ENCODE data around the gene R3HDM2. TPM values are rescaled to one million over a fixed set of nuclear protein-coding genes. Genes with fewer than 3 reads are reported as not detected.
A peak's percentile ranks its signal among the peaks of the same experiment; 100 is the strongest.

R3HDM2 gene
- total RNA-seq, 1 donor from 2014 or later, result 20.3 TPM

DNA sequence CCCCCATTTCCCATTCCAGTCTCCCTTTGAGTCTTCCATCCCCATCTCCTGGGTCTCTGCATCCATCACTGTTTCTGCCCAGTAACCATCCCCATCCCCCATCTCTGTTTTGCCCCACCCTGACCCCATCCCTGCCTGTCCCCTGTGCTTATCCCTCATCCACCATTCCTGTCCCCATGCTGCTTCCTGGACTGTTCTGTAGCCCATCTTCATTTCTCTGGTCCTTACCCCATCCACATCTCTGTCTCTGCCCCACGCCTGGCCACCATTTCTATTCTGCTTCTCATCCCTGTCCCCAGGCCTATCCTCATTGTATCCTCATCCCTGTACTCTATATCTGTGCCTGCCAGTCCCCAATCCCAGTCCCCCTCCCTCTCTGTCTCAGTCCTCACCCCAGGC is 210.1 kb downstream of the R3HDM2 start:
- DNase-seq (ENCODE audit: low read depth), result no peak

DNA sequence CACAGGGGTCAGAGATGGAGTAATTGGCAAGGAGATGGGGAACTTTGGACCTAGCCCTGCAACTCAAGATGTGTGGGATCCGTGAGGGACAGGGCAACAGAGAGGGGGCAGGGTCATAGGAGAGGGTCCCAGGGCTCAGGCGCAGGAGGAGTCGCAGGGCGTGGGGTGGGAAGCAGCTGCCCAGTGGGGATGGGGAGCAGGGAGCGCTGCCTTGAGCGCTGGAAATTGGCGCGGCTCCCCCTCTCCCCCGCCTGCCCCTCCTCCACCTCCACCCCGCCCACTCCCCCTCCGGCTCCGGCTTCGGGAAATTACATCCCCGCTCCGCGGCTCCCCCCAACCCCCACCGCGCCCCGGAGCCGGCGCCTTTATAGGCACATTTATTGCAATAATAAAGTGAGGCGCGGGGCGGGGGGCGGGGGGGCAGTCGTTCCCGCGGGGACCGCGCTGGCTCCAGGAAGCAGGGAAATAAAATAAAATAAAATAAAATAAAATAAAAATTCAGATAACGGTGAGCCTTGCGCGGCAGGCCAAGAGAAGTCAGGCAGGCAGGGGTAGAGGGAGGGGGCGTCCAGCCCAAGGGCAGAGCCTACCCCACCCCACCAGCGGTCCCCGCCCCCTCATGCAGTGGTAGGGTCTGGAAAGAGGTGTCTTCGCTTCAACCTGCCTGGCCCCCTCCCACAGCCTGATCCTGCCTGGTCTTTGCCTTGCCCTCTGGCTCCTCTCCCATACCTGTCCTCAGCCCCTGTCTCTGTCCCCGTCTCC is 210.7 kb downstream of the R3HDM2 start:
- no peak for DNase-seq (ENCODE audit: low read depth)

GRCh38 chr12:57219205-57219992 is 211.4 kb downstream of the R3HDM2 start:
- no peak for DNase-seq (ENCODE audit: low read depth)

- DNase-seq (ENCODE audit: low read depth), result no peak
Measured at GRCh38 chr12:57218030-57218853, 212.6 kb downstream of the R3HDM2 start.

DNA sequence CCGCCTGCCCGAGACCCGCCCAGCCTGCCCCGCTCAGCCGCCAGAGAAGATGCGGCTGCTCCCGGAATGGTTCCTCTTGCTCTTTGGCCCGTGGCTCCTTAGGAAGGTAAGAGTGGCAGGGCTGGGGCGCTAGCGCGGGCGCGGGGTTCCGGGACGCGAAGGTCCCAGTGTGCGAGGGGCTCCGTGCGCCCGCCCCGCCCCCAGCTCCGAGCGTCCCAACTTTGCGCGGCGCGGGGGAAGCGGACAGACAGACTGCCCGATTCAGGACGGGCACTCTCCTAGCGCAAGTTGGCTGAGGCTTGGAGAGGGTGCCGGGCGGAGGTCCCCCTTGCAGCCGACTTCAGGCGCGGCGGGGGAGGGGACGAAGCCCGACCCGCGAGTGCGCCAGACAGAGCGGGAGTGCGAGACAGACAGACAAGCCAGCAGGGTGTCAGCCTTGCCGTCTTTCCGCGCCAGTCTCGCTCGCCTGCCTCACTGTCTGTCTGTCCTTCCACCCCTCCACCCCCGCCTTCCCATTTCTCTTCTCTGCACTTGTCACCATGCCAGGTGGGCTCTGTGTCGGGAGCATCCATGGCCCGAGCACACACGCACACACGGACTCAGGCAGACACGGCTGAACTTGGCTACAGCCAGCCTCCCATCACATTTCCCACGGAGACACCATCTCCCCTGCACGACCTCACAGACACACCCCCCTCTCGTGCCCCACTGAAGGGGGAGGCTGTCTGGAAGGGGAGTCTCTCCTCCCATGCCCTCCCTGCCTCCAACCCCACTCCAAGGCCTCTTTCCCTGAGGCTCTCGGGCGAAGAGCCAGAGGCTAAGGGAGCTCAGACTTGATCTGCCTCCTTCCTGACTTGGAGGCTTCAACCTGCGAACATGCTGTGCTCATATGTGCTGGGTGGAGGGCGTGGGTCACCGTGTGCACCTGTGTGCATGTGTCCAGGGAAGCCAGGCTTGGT is 213.6 kb downstream of the R3HDM2 start:
- peak; percentile 16 for DNase-seq (ENCODE audit: low read depth)

- peak; percentile 26 for DNase-seq (ENCODE audit: low read depth)
Measured at GRCh38 chr12:57216014-57216911, 214.6 kb downstream of the R3HDM2 start, which contains the start of gene NXPH4. Gene NXPH4 (plus strand): TSS chr12:57216794. CDS start chr12:57216970, 176 bp downstream.

- peak; percentile 78 for DNase-seq (ENCODE audit: low read depth)
Measured at GRCh38 chr12:57215668-57216013, 215.2 kb downstream of the R3HDM2 start.

- DNase-seq (ENCODE audit: low read depth), result no peak
Measured at GRCh38 chr12:57215065-57215464, 215.8 kb downstream of the R3HDM2 start.

GRCh38 chr12:57214398-57214781 is 216.5 kb downstream of the R3HDM2 start:
- peak; percentile 61 for DNase-seq (ENCODE audit: low read depth)

DNA sequence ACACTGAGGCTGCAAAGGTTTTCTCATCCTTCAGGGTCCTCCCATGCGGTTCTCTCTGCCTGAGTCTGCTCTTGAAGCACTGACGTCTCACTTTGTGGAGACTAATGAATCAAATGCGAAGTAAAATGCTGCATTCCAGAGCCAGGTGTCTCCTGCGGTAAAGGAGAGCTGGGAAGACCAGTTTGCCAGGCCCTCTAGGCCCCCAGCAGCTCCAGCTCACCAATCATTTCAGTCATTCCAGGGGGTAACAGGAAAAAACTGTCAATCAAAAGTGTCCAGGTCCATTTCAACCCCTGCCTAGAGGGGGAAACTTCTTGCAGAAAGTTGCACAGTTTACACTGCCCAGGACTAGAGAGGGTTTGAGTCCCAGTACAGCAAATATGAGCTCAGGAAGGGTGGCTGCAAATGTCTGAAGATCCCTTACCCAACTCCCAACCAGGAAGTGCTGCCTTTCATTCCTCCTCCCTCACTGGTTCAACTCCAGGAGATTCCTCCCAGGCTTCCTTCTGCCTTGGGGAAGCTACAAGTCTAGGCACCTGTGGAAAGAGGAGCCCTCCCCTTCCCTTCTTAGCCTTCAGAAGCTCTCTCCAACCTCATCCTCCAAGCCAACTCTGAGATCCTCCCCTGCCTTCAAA is 217.0 kb downstream of the R3HDM2 start:
- DNase-seq (ENCODE audit: low read depth), result no peak

DNA sequence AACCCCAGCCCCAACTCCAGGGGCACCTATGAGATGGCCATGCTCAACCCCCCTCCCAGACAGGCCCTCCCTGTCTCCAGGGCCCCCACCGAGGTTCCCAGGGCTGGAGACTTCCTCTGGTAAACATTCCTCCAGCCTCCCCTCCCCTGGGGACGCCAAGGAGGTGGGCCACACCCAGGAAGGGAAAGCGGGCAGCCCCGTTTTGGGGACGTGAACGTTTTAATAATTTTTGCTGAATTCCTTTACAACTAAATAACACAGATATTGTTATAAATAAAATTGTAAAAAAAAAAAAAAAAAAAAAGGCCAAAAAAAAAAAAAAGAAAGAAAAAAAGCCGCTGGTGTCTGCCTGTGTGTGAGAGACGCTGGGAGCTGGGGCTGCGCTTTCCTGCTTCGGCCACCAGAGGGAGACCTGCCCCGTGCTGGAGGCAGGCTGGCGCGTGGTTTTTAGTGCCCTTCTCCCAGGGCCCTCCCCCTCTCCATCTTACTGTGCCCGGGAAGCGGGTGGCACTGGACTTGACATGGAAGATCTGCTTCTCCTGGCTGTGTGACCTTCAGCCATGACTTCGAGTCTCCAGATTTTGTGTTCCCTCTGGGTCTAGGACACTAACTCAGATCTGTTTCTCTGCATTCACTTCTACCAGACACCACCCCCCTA is 217.7 kb downstream of the R3HDM2 start:
- peak; percentile 87 for DNase-seq (ENCODE audit: low read depth)

GRCh38 chr12:57212701-57213057 is 218.2 kb downstream of the R3HDM2 start:
- DNase-seq (ENCODE audit: low read depth), result no peak

DNA sequence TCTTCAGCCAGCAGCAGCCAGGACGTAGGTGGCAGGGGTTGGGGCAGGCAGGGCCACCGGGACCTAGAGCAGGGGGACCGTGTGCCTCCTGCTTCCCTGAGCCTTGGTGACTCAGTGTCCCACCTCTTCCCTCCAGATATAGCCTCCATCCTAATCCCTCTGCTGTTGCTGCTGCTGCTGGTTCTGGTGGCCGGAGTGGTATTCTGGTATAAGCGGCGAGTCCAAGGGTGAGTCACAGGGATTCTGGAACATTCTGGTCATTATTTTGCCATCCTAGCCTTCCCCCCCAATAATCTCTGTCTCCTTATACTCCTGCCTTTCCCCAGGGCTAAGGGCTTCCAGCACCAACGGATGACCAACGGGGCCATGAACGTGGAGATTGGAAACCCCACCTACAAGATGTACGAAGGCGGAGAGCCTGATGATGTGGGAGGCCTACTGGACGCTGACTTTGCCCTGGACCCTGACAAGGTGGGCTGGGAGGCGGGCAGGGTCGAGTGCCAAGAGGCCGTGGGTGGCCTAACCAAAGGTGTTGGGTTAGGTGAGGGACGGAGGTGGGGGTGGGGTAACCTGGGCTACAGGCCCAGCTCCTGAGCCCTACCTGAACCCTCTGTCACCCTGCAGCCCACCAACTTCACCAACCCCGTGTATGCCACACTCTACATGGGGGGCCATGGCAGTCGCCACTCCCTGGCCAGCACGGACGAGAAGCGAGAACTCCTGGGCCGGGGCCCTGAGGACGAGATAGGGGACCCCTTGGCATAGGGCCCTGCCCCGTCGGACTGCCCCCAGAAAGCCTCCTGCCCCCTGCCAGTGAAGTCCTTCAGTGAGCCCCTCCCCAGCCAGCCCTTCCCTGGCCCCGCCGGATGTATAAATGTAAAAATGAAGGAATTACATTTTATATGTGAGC is 218.8 kb downstream of the R3HDM2 start:
- peak; percentile 47 for DNase-seq (ENCODE audit: low read depth)

- no peak for DNase-seq (ENCODE audit: low read depth)
Measured at GRCh38 chr12:57210926-57211692, 219.7 kb downstream of the R3HDM2 start.

GRCh38 chr12:57210461-57210860 is 220.4 kb downstream of the R3HDM2 start:
- DNase-seq (ENCODE audit: low read depth), result no peak

DNA sequence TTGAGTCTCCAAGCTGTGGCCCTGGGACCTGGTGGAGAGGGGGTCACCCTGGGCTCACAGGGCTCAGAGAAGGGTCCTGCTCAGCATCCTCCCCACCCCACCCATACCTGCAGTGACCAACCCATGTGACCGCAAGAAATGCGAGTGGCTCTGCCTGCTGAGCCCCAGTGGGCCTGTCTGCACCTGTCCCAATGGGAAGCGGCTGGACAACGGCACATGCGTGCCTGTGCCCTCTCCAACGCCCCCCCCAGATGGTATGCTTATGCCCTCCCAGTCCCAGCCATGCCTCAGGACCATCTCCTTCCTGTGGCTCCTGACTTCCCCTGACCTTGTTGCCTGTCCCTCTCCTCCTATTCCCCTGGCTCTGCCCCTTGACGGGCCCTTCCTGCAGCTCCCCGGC is 220.9 kb downstream of the R3HDM2 start:
- DNase-seq (ENCODE audit: low read depth), result no peak
